ENCODE results near the gene CCL7.

CCL7 gene

GRCh38 chr17:34287875-34288274, 17.9 kb downstream of the CCL7 start:
- TF ChIP-seq ZNF274 (IDR thresholded peaks at IDR 0.05; ENCODE audit: low read depth, low read length) (no peak), YY1 (IDR thresholded peaks at IDR 0.05; ENCODE audit: insufficient read depth, insufficient read length) (no peak), SUZ12 (IDR thresholded peaks at IDR 0.05; ENCODE audit: extremely low read depth, insufficient read depth, insufficient read length) (no peak)
- H3K9me3 ChIP-seq (ENCODE audit: insufficient read depth, low read length) = no peaks in the 10 kb centered on the region
- no peaks in the 10 kb centered on the region for H3K4me1 ChIP-seq (ENCODE audit: insufficient read depth, insufficient read length)
- no peak for DNase-seq (ENCODE audit: low read depth, low spot score)
- no peaks in the 10 kb centered on the region for H3K36me3 ChIP-seq (ENCODE audit: insufficient read depth, insufficient read length, low read length)
- no peak overlapping the region for H3K4me3 ChIP-seq (ENCODE audit: insufficient read length, low read depth)
- no peaks in the 10 kb centered on the region for H3K27me3 ChIP-seq (ENCODE audit: insufficient read depth, insufficient read length)
- no peak overlapping the region for H3K9ac ChIP-seq (ENCODE audit: insufficient read length, low read depth)

GRCh38 chr17:34290586-34290985, 20.6 kb downstream of the CCL7 start:
- H3K9ac ChIP-seq (ENCODE audit: insufficient read length, low read depth) = no peak overlapping the region
- no peaks in the 10 kb centered on the region for H3K9me3 ChIP-seq (ENCODE audit: insufficient read depth, low read length)
- H3K4me1 ChIP-seq (ENCODE audit: insufficient read depth, insufficient read length) = no peaks in the 10 kb centered on the region
- TF ChIP-seq ZNF274 (IDR thresholded peaks at IDR 0.05; ENCODE audit: low read depth, low read length) (no peak), SUZ12 (IDR thresholded peaks at IDR 0.05; ENCODE audit: extremely low read depth, insufficient read depth, insufficient read length) (no peak), YY1 (IDR thresholded peaks at IDR 0.05; ENCODE audit: insufficient read depth, insufficient read length) (no peak)
- no peak for DNase-seq (ENCODE audit: low read depth, low spot score)
- H3K4me3 ChIP-seq (ENCODE audit: insufficient read length, low read depth) = no peak overlapping the region
- no peaks in the 10 kb centered on the region for H3K36me3 ChIP-seq (ENCODE audit: insufficient read depth, insufficient read length, low read length)
- no peaks in the 10 kb centered on the region for H3K27me3 ChIP-seq (ENCODE audit: insufficient read depth, insufficient read length)

- Histone ChIP-seq H3K36me3 (ENCODE audit: insufficient read depth, insufficient read length, low read length) (no peaks in the 10 kb centered on the region), H3K27me3 (ENCODE audit: insufficient read depth, insufficient read length) (no peaks in the 10 kb centered on the region), H3K9ac (ENCODE audit: insufficient read length, low read depth) (no peak overlapping the region), H3K9me3 (ENCODE audit: insufficient read depth, low read length) (no peaks in the 10 kb centered on the region), H3K4me1 (ENCODE audit: insufficient read depth, insufficient read length) (no peaks in the 10 kb centered on the region), H3K4me3 (ENCODE audit: insufficient read length, low read depth) (no peak overlapping the region)
- TF ChIP-seq ZNF274 (IDR thresholded peaks at IDR 0.05; ENCODE audit: low read depth, low read length) (no peak), YY1 (IDR thresholded peaks at IDR 0.05; ENCODE audit: insufficient read depth, insufficient read length) (no peak), SUZ12 (IDR thresholded peaks at IDR 0.05; ENCODE audit: extremely low read depth, insufficient read depth, insufficient read length) (no peak)
- DNase-seq (ENCODE audit: low read depth, low spot score) = no peak
Observed at GRCh38 chr17:34291721-34292348, 21.8 kb downstream of the CCL7 start.

DNA sequence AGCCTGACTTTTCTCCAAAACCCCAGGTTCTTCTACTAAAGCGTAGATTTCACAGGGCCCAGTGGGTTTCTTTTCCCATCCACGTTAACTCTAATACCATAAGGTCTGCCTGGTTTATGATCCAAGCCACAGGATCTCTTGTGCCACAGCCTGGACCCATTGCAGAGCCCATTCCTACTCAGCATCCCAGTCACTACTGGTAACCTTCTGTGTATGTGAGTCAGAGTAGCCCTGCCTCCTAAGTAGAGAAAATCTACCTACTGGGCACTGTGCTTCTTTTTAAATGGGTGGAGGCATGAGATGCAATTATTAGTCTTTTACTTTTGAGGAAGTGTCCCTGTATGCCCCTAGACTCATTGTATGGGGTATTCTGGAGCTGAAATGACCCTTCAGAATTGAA, 29.0 kb downstream of the CCL7 start:
- no peaks in the 10 kb centered on the region for H3K4me1 ChIP-seq (ENCODE audit: insufficient read depth, insufficient read length)
- DNase-seq (ENCODE audit: low read depth, low spot score) = no peak
- H3K4me3 ChIP-seq (ENCODE audit: insufficient read length, low read depth) = no peak overlapping the region

GRCh38 chr17:34299956-34300577, 30.0 kb downstream of the CCL7 start:
- no peaks in the 10 kb centered on the region for H3K27me3 ChIP-seq (ENCODE audit: insufficient read depth, insufficient read length)
- H3K9me3 ChIP-seq (ENCODE audit: insufficient read depth, low read length) = no peaks in the 10 kb centered on the region
- no peaks in the 10 kb centered on the region for H3K36me3 ChIP-seq (ENCODE audit: insufficient read depth, insufficient read length, low read length)
- no peak overlapping the region for H3K9ac ChIP-seq (ENCODE audit: insufficient read length, low read depth)
- no peaks in the 10 kb centered on the region for H3K4me1 ChIP-seq (ENCODE audit: insufficient read depth, insufficient read length)
- H3K4me3 ChIP-seq (ENCODE audit: insufficient read length, low read depth) = no peak overlapping the region
- DNase-seq (ENCODE audit: low read depth, low spot score) = no peak
- no peak for TF ChIP-seq YY1 (IDR thresholded peaks at IDR 0.05; ENCODE audit: insufficient read depth, insufficient read length)
- TF ChIP-seq ZNF274 (IDR thresholded peaks at IDR 0.05; ENCODE audit: low read depth, low read length) = no peak
- no peak for TF ChIP-seq SUZ12 (IDR thresholded peaks at IDR 0.05; ENCODE audit: extremely low read depth, insufficient read depth, insufficient read length)

More for the DNA sequence above, 29.0 kb downstream of the CCL7 start:
- Histone ChIP-seq H3K9me3 (ENCODE audit: insufficient read depth, low read length) (no peaks in the 10 kb centered on the region), H3K36me3 (ENCODE audit: insufficient read depth, insufficient read length, low read length) (no peaks in the 10 kb centered on the region), H3K9ac (ENCODE audit: insufficient read length, low read depth) (no peak overlapping the region), H3K27me3 (ENCODE audit: insufficient read depth, insufficient read length) (no peaks in the 10 kb centered on the region)
- TF ChIP-seq YY1 (IDR thresholded peaks at IDR 0.05; ENCODE audit: insufficient read depth, insufficient read length) (no peak), ZNF274 (IDR thresholded peaks at IDR 0.05; ENCODE audit: low read depth, low read length) (no peak), SUZ12 (IDR thresholded peaks at IDR 0.05; ENCODE audit: extremely low read depth, insufficient read depth, insufficient read length) (no peak)

DNA sequence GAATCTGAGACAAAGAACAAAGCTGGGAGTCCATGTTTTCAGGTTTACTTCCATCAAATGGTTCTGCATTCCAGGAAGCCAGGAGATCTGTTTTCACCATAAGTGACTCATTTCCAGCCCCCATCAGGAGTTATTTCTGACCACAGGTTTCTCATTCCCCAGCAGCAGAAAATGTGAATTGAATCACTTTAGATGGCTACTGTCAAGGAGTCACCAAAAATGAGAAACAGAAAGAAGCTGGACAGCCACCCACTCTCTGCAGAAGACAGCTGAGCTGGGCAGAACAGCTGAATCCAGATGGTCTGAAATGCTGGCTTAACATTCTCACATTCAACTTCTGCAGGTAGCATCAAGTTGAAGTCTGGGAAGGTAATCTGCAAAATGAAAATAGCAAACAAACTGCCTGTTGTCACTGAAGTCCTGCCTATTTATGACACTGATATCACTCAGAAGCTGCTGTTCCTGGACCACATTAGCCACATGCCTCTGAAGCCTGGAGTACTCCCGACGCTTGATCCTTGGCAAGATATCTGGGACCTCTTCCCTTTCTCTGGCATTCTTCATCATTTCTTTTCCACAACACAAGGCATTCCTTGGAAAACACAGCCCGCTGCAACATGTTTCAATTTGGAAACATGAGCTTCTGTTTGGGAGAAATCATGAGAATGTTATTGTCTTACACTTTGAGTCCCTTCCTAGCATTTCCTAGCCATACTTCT, 30.8 kb downstream of the CCL7 start:
- H3K9me3 ChIP-seq (ENCODE audit: insufficient read depth, low read length) = no peaks in the 10 kb centered on the region
- no peaks in the 10 kb centered on the region for H3K36me3 ChIP-seq (ENCODE audit: insufficient read depth, insufficient read length, low read length)
- DNase-seq (ENCODE audit: low read depth, low spot score) = no peak
- no peaks in the 10 kb centered on the region for H3K4me1 ChIP-seq (ENCODE audit: insufficient read depth, insufficient read length)
- no peak overlapping the region for H3K9ac ChIP-seq (ENCODE audit: insufficient read length, low read depth)
- no peaks in the 10 kb centered on the region for H3K27me3 ChIP-seq (ENCODE audit: insufficient read depth, insufficient read length)
- TF ChIP-seq SUZ12 (IDR thresholded peaks at IDR 0.05; ENCODE audit: extremely low read depth, insufficient read depth, insufficient read length) (no peak), ZNF274 (IDR thresholded peaks at IDR 0.05; ENCODE audit: low read depth, low read length) (no peak), YY1 (IDR thresholded peaks at IDR 0.05; ENCODE audit: insufficient read depth, insufficient read length) (no peak)
- no peak overlapping the region for H3K4me3 ChIP-seq (ENCODE audit: insufficient read length, low read depth)

DNA sequence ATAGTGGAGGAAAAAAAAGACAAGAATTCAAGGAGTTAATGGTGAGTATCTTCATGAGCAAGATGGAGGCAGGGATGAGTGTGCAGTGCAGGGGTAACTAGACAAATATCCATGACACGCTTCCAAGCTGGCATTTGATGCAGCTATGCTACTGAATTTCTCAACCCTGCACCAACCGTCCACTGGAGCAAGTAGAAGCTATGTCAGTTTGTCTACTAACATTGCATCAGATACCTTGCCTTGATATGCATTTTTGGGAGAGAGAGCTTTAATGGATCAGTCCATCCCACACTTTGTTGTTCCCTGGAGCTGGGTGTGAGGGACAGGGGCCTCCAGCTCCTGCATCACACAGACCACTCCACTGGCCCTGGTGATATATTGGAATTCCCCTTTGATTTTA, 32.0 kb downstream of the CCL7 start:
- TF ChIP-seq YY1 (IDR thresholded peaks at IDR 0.05; ENCODE audit: insufficient read depth, insufficient read length) (no peak), SUZ12 (IDR thresholded peaks at IDR 0.05; ENCODE audit: extremely low read depth, insufficient read depth, insufficient read length) (no peak), ZNF274 (IDR thresholded peaks at IDR 0.05; ENCODE audit: low read depth, low read length) (no peak)
- no peak overlapping the region for H3K9ac ChIP-seq (ENCODE audit: insufficient read length, low read depth)
- no peaks in the 10 kb centered on the region for H3K27me3 ChIP-seq (ENCODE audit: insufficient read depth, insufficient read length)
- no peaks in the 10 kb centered on the region for H3K36me3 ChIP-seq (ENCODE audit: insufficient read depth, insufficient read length, low read length)
- H3K4me1 ChIP-seq (ENCODE audit: insufficient read depth, insufficient read length) = peaks cover 2% of the 10 kb centered on the region
- H3K9me3 ChIP-seq (ENCODE audit: insufficient read depth, low read length) = no peaks in the 10 kb centered on the region
- no peak overlapping the region for H3K4me3 ChIP-seq (ENCODE audit: insufficient read length, low read depth)
- DNase-seq (ENCODE audit: low read depth, low spot score) = no peak

Measured in NT2/D1 (cell line).